ENCODE results near the gene ATP6V1B1.

Gene ATP6V1B1

DNA sequence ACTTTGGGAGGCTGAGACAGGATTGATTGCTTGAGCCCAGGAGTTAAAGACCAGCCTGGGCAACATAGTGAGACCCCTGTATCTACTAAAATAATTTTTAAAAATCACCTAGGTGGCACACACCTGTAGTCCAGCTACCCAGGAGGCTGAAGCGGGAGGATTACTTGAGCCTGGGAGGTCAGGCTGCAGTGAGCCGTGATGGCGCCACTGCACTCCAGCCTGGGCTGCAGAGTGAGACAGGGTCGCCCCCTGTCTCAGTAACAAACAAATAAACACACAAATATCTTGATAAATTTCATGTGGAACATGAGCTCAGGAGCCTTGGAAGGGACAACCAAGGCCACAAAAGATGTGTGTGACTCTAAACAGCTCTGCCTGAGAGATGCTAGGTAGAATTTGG lies 31.0 kb downstream of the ATP6V1B1 start:
- no peak for DNase-seq (ENCODE audit: low read depth)

DNA sequence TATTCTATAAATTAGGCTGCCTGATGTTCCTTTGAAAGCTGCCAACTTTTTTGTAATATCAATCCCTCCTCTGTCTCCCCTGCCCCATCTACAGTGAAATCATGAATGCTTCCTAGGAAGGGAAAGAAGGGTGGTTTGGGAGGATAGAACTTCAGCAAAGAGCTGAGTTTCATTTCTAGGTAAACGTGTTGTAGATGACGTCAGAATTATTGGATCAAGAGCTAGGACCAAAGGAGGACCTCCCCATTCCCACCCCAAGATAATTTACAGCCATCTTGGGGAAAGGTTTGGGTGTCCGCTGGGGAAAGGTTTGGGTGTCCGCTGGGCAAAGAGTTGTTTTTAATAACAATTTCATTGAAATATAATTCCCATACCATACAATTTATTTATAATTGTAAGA lies 31.5 kb downstream of the ATP6V1B1 start:
- no peak for DNase-seq (ENCODE audit: low read depth)

DNA sequence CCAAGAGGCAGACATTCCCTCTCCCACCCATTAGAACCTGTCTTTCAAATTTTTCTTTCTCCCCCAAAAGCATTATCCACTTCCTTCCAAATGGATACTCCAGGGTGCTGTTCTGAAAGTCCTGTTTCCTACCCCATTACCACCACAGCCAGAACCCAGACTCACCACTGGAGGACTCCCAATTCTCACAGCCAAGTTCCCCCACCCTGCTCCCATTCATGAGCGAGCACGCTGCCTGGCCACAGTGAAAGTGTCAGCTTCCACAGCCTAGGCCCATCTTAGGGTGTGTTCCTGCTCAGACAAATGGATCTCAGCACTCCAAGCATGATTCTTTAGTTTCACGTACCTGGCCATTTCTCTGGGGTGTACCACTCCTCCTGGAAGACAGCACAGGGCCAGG lies 38.9 kb downstream of the ATP6V1B1 start:
- no peak for DNase-seq (ENCODE audit: low read depth)

DNA sequence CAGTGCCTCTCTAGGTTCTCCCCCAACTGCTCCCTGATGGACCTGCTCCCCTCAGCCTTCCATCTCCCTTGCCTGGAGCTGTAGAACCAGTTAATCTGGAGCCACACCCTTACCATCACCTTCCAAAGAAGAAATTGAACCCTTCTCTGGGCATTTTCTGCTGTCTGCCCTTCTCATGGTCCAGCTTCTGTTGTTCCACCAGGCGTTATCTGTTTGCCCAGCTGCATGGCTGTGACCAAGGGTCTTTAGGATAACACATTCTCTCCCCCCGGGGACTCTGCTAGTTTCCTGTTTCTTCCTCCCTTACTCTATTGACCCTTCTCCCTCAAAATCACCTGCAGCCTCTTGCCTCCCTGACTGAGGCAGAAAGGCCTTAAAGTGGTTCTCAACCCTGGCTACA lies 39.5 kb downstream of the ATP6V1B1 start:
- no peak for DNase-seq (ENCODE audit: low read depth)

DNA sequence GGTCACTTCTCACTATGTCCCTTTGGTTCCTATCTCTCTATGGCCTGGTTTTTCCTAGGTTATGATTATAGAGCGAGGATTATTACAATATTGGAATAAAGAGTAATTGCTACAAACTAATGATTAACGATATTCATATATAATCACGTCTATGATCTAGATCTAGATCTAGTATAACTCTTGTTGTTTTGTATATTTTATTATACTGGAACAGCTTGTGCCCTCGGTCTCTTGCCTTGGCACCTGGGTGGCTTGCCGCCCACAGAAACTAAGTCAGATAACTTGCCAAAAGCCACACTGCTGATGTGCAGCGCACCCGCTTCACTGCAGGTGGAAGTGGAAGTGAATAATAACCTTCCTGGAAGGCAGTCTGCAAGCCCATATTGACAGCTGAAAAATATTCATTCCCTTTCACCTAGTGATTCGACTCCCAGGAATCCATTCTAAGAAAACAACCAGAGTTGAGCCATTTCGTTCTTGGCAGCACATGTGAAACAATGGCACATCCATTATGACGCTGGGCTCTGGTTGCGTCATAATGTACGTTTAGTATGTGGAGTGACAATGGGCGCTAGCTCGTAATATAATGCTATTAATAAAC lies 42.0 kb downstream of the ATP6V1B1 start:
- DNase-seq (ENCODE audit: low read depth) = no peak

DNA sequence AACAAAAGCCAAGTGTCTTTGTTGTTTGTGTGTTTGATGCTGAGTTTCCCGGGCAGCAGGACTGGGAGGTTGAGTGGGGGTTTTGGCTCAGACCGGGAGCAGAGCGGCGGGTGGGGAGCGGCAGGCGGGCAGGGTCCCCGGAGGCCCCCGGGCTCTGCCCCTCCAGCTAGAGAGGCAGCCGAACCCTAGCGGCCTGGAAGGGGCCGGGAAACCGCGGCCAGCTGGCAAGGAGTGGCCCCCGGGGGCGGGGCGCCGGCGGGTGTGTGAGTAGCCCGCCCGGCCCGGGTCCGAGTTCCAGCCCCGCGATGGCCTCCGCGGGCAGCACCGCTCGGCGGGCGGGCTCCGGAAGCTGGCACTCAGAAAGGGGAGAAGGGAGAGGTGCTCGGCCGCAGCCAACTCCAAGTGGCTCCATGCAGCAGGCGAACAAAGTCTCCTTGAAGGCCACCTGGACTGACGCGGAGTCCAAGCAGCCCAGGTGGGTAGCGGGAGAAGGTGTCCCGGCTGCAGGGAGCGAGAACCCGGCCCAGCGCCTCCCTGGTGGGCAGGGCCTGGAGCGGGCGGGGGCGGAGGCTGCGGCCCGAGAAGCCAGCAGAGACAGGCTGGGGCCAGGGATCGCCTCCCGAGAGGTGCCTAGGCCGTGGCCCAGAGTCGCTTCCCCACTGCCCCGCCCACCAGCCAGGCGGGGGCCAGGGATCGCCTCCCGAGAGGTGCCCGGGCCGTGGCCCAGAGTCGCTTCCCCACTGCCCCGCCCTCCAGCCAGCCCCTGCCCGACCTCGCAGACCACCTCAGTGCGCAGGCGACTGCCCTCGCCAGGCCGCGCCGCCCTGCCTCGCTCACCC lies 42.9 kb downstream of the ATP6V1B1 start, which contains the start of gene ANKRD53:
TSS of gene ANKRD53 (plus strand) at position 290 of the 839 bp plus-strand sequence. CDS start at position 306, 16 bp downstream.
- DNase-seq (ENCODE audit: low read depth) = no peak

DNA sequence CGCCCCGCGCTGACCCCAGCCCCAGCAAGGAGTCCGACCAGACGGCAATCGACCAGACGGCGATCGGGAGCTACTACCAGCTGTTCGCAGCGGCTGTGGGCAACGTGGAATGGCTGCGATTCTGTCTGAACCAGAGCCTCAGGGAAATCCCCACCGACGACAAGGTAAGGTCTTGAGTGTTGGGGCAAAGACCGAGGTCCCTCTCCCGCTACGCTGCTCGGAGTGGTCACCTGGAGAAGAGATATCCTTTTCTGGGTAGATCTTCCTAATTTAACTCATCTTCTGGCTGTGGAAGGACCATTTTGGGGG lies 43.4 kb downstream of the ATP6V1B1 start:
- DNase-seq (ENCODE audit: low read depth) = no peak

DNA sequence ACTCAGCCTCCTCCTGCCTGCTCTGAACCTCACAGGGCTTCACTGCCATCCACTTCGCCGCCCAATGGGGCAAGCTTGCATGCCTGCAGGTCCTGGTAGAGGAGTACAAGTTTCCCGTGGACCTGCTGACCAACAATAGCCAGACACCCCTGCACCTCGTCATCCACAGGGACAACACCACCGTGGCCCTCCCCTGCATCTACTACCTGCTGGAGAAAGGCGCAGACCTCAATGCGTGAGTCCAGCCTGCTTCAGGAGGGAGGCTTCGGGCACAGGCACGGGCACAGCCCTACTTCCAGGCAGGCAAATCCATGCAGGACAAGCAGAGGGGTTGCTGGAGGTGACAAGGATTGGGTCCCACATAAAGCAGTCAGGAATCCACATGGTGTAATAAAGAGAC lies 43.9 kb downstream of the ATP6V1B1 start:
- no peak for DNase-seq (ENCODE audit: low read depth)

DNA sequence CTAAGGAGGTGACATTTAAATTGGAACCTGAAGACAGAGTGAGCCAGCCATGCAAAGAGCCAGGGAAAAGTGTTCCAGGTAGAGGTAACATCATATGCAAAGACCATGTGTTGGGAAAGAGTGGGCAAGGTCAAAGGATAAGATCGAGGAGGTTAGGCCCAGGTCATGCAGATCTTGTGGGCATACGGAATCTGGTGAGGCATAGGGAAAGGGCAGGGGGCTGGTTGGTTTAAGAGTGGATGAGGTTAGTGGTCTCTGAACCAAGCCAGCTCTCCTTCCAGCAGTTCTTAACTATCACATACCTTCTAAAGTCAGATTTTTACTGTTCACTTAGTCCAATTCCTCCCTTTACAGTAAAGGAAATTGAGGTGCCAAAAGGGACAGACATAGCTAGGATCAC lies 45.7 kb downstream of the ATP6V1B1 start:
- no peak for DNase-seq (ENCODE audit: low read depth)

DNA sequence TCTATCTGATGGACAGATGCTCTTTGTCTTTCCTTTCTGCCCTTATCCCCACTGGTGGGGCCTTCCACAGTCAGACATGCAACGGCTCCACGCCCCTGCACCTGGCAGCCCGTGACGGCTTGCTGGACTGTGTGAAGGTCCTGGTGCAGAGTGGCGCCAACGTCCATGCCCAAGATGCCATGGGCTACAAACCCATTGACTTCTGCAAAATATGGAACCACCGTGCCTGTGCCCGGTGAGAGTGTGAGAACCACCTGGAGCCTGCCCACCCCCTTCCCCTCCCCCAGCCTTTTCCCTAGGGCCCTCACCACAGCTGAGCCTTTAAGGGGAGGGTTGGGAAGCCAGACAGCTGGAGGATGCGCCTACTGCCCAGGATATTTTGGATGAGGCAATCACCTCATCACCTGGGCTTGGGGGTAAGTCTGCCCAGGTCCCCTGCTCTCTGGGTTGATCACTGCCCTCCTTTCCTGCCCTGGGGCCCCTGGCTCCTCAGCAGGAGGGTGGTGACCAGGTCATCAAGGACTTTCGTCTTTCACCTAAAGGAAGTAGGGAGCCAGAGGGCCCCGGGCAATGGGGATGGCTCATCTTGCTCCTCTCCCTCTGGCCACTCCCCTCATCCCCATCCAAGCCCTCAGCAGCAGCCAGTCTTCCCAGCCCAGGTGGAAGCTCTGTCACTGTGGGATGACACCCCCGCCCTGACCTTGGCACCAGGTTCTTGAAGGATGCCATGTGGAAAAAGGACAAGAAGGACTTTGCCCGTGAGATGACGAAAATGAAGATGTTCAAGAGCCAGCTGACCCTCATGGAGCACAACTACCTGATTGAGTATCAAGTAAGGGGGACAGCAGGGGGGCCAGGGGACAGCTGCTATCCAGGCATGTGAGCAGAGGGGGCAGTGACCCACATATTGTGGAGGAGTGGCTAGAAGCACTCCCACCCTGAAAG lies 46.4 kb downstream of the ATP6V1B1 start:
- DNase-seq (ENCODE audit: low read depth) = no peak

DNA sequence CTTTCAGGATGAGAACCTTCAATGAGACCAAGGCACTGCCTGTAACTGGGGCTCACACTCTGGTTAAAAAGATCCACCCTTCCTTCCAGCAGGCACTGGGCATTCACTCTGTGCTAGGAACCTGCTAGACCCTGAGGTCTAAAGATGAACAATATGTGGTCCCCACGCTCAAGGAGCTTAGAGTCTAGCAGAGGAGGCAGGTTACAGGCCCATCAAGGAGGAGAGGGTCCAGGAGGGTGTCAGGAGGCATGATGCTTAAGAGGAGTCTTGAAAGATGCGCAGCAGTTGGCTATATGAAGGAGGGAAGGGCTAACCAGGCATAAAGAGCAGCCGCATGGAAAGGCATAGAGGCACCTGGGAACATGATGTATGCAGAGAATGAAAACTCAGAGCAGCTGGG lies 47.3 kb downstream of the ATP6V1B1 start:
- DNase-seq (ENCODE audit: low read depth) = no peak

DNA sequence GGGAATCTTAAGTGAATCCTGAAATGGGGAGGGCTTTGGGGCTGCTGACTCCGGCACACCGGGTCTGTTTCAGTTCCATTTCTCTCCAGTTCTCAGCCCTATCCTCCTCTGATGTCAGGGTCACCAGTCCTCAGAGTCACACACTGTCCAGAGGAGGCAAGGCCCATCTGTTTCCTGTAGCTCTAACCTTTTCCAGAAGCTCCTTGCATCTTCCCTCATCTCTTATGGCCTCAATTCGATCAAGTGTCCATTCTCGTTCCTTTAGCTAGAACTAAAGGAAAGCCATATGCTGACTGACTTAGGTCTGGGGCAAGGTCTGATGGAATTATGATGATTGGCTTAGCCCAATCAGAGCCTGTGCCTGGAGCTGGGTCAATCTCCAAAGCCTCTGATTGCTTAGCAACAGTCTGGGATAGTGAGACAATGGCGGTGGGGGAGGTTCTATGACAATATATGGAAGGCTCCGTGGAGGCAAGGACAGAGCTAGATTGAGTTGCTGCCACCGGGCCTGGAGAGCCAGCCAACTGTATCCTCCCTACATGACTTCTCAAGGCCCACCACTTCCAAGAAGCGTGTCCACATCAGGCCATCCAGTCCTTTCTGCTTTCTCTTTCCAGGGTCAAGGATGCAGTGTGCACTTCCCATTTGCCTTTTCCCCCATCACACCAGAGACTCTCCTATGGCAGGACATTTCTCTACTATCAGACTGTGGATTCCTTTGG lies 48.0 kb downstream of the ATP6V1B1 start:
- DNase-seq (ENCODE audit: low read depth) = no peak

DNA sequence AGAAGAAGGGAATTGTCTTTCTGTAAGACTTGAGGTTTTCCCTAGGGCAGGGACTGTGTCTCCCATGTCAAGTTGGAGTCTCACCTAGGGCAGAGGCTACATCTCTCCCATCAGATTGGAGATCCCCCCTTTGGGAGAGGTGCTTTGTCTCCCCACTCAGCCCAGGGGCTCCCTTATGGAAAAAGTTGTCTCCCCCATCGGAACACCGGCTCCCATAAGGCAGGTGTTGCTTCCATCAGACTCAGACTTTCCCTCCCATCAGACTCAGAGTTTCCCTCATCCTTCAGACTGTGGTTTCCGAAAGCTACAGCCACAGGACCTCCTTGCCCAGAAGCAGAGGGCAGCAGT lies 48.5 kb downstream of the ATP6V1B1 start:
- DNase-seq (ENCODE audit: low read depth) = no peak

DNA sequence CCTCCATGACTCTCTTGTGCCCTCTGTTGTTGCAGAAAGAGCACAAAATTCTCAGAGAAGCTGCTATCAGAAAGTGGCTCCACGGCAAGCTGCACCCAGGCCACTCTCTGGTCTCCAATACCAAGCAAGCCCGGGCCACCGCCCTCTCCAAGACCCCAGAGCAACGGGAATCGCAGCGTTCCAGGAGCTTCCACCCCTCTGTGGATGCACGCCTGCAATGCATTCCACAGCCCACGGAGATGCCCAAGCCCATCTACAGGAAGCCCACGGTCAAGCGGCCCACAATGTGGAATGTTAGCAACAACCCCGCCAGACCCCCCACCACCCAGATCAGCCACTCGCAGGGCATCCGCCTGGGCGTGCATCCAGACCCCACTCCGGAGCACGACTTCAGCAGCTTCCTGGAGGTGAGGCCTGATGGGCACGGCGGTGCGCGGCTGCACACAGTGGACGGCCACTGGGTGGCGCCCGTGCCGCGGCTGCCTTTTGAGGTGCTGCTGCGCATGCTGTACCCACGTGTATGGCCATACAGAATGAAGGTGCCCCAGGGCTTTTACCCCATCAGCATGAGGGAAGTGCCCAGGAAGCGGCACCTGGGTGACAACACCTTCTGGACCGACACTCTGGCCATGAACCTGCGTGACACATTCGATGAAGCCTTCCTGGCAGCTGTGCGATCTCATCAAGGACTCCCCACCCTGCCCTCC lies 49.0 kb downstream of the ATP6V1B1 start:
- peak; percentile 63 for DNase-seq (ENCODE audit: low read depth)

DNA sequence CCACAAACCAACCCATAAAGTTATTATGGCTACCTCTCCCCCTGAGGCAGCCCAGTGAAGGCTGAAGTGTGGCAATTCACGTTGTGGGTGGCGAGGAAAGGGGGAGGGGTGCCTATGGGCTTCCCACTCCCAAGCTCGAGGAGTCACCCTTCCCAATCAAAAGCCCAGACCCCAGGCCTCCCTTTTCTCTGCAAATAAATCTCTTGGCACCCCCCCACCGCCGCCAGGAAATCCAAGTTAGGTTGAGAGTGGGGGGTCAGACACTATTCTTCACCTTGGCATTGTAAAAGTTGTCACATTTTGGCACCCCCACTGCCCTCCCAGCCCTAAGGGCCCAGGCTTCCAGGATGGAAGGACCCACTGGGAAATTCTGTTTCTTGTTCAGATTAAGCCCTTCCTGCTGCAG lies 49.6 kb downstream of the ATP6V1B1 start:
- DNase-seq (ENCODE audit: low read depth) = no peak

DNA sequence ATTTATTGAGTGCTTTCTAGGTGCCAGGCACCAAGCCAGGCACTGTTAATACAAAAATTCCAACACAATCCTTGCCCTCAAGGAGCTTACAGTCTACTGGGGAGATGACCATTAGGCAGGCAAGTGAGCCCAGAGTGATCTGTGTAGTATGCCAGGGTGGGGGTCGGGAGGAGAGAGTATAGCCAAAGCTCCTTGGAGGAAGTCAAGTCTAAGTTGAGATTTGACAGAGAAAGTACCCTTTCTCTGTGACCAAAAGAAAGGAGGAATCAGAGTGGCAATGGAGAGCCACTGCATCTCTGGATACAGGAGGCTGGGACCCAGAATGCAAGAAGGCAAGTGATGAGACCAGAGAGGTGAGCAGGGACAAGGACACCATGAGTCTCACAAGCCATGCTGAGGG lies 50.3 kb downstream of the ATP6V1B1 start:
- no peak for DNase-seq (ENCODE audit: low read depth)

DNA sequence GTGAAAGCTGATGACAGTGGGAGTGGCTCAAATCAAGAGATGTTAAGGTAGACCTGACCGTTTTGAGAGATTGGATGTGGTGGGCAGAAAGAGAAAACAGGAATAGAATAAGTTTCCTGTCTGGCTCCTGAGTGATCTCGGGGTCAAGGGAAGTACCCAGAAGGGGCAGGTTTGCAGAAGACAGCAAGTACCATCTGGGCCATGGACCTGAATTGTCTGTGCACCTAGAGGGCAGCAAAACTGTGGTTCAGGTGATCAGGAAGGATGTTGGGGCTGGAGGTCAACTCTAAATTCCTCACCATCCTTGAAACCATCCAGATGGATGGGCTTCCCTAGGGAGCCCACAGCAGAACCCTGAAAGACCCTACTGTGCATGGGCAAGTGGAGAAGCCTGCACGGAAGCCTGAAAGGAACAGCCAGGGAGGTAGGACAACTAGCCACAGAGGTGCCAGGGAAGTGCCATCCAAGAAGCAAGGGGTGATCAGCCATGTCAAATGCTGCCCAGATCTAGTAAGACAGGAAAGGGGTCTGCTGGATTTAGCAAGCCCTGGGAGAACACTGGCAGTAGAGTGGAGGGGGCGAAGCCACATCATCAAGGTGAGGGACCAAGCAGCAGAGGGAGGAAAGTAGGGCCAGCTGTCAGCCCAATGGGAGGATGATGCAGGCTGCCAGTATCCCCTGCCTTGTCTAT lies 50.9 kb downstream of the ATP6V1B1 start:
- DNase-seq (ENCODE audit: low read depth) = no peak

DNA sequence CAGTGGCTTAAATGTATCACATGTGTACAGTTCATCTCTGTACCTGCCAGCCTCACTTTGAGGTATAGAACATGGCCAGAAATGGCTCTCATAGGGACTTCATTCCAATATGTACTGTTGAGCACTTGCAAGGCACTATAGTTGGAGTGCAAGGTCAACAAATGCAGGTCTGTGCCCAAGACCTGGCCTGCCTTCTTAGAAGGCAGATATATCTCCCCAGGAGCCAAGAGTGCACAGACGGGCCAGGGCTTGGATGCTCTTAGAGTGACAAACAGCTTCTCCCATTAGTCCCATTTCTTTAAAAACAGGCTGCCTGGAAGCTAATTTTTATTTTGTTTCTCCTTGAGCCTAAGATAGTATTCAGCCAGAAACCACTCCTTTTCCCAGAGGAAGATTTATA lies 51.7 kb downstream of the ATP6V1B1 start:
- DNase-seq (ENCODE audit: low read depth) = no peak

DNA sequence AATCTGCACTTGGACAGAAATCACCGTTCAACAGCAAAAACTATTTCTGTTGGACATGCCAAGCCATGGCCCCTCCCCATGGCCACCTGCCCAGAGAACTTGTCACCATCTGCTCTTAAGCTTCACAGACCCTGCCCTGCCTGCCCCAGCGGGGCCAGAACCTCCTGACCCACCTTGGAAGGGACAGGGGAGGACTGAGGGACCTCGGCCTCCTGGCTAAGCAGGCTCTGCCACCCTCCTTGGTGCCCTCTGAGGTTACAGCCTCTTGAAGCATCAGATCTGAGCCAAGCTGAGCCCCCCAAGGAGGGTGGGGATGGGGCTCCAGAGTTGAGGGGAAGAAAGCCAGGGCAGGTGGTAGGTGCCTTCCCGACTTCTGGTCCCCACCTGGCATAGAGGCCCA lies 52.5 kb downstream of the ATP6V1B1 start:
- no peak for DNase-seq (ENCODE audit: low read depth)

DNA sequence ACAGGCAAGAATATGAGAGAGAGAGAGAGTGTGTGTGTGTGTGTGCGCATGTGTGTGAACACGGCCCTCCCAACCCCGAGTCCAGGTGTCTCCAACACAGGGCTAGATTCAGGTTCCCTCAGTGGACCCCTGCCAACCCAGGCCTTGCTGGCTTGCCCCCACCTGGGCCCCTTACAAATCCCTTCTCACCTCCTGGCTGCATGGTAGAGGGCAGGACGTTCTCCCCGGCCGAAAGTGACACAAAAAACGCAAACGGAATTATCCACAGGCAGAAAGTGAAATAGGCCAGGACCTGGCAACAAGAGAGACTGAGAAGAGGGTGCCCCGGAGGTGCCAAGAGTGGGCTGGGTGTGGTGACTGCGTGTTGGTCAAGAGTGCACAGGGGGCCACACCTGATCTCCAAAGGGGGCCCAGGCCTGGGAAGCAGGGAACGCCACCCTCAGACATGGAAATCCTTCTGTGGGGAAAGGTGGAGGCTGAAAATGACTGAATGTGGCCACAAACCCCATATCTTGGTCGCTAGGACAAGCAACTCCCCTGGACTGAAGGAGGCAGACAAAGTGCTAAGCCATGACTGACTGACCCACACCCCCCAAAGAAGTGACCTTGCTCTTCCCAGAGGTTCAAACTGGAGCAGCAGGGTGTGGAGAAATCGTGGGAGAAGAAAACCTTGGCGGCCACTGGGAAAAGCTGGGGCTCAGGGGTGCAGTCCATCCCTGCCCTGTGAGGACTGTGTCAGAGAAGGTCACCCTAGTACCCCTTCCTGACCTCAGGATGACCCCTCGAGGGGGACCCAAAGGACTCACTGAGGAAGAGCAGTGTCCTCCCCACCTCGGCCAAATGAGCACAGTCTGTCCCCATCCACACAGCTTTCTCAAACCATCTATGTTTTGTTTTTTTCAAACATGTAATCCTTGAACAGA lies 53.3 kb downstream of the ATP6V1B1 start:
- DNase-seq (ENCODE audit: low read depth) = no peak

Data from stimulated activated CD8-positive, alpha-beta memory T cell treated with anti-CD3 and anti-CD28 coated beads, Interleukin-15, amount 100 ng/mL, for 1 hour (primary cell).